ENCODE data around the gene DNAJC11.

- TF ChIP-seq CTCF (IDR thresholded peaks at IDR 0.05; ENCODE audit: poor library complexity) (no peak), EZH2 (IDR thresholded peaks at IDR 0.05; ENCODE audit: borderline replicate concordance) (no peak), EZH2phosphoT487 (IDR thresholded peaks at IDR 0.05; ENCODE audit: low read depth, severe bottlenecking, unreplicated experiment) (no peak)
Observed at GRCh38 chr1:6590046-6590445, 111.6 kb downstream of the DNAJC11 start.

Data from hepatocyte (in vitro differentiated cells).